Mammary epithelial cell (primary cell): ENCODE results near the gene ADGRV1.

Experiments used
- EZH2 ChIP-seq: IDR thresholded peaks from 2 replicates; pipeline ENCODE4 v1.6.1; 2012; ENCODE audit warnings: low read length, inconsistent platforms, borderline replicate concordance
- TF ChIP-seq, protein P1 (sequence below), 2 donors: IDR thresholded peaks in 1 of 2; conservative IDR thresholded peaks in 1 of 2; 2 replicates each; pipeline ENCODE4 v1.5.1; 2011 to 2012; ENCODE audit warnings: inconsistent platforms in 2 of 2, low read length in 2 of 2, mild to moderate bottlenecking in 2 of 2, control low read depth in 1 of 2, low read depth in 1 of 2; ENCODE audit not compliant: insufficient read depth in 1 of 2; ENCODE audit errors: extremely low read depth in 1 of 2

GRCh38 chr5:90833753-90834152 is 275.2 kb downstream of the ADGRV1 start:
- TF ChIP-seq EZH2 = no peak
- TF ChIP-seq, protein P1, sequence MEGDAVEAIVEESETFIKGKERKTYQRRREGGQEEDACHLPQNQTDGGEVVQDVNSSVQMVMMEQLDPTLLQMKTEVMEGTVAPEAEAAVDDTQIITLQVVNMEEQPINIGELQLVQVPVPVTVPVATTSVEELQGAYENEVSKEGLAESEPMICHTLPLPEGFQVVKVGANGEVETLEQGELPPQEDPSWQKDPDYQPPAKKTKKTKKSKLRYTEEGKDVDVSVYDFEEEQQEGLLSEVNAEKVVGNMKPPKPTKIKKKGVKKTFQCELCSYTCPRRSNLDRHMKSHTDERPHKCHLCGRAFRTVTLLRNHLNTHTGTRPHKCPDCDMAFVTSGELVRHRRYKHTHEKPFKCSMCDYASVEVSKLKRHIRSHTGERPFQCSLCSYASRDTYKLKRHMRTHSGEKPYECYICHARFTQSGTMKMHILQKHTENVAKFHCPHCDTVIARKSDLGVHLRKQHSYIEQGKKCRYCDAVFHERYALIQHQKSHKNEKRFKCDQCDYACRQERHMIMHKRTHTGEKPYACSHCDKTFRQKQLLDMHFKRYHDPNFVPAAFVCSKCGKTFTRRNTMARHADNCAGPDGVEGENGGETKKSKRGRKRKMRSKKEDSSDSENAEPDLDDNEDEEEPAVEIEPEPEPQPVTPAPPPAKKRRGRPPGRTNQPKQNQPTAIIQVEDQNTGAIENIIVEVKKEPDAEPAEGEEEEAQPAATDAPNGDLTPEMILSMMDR (conservative IDR thresholded peaks at IDR 0.05 in 1 of 2, IDR thresholded peaks at IDR 0.05 in 1 of 2; ENCODE audit: extremely low read depth in 1 of 2, insufficient read depth in 1 of 2, low read depth in 1 of 2, low read length in 2 of 2) = no peak
